ENCODE results near the gene PLCB4. TPM values are rescaled to one million over a fixed set of nuclear protein-coding genes. Genes with fewer than 3 reads are reported as not detected.

Gene PLCB4
- total RNA-seq, 1 donor from 2014 or later = 549 TPM

DNA sequence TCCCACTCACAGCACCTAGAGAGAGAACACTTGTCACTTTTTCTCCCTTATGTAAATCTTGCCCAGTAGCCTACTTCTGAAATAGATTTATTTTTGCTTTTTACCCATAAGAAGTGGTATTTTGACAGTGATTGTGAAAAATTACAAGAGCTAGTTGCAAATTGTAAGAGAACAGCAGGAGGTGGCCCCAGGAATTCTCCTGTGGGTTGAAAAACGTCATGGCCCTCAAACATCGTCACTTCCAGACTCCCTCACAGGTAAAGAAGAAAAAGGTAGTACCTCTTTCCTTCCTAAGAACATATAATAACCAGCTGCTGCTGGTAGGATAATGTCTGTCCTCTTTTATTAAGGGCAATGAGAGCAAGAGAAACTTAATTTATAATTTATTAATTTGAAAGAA is 376.0 kb downstream of the PLCB4 start:
- DNase-seq (ENCODE audit: low read depth) = no peak

DNA sequence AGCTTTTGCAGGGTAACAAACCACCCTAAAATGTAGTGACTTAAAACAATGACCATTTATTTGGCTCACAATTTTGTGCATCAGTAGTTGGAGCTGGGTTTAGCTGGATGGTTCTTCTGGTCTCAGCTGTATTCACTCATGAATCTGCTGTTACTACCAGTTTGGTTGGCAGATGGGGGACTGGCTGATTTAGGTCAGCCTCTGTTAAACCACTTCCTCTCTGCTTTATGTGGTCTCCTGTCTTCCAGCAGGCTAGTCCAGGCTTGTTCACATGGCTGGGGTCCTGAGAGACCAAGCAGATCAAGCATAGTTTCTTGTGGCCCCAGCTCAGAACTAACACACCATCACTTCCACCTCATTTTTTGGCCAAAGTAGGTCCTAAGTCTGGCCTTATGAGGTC is 378.3 kb downstream of the PLCB4 start:
- no peak for DNase-seq (ENCODE audit: low read depth)

- DNase-seq (ENCODE audit: low read depth) = no peak
Measured at GRCh38 chr20:9453201-9453600, 384.3 kb downstream of the PLCB4 start.

- peak; percentile 17 for DNase-seq (ENCODE audit: low read depth)
Measured at GRCh38 chr20:9454791-9455190, 385.9 kb downstream of the PLCB4 start.

DNA sequence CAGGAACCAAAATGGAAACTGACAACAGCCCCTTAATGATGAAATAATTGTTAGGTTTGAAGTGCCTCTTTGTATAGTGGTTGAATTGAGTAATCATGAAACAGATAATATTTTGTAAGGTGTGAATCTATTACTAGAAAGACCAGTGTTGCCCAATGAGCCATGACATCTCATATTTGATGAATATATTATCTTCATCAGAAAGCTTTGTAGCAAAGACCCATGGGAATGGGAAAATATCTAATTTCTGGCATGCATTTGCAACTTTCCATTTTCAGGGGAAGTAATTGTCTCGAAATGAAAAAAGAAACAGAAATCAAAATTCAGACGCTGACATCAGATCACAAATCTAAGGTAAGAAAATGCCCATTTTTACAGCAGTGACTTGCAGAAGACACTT is 388.2 kb downstream of the PLCB4 start:
- DNase-seq (ENCODE audit: low read depth) = no peak

DNA sequence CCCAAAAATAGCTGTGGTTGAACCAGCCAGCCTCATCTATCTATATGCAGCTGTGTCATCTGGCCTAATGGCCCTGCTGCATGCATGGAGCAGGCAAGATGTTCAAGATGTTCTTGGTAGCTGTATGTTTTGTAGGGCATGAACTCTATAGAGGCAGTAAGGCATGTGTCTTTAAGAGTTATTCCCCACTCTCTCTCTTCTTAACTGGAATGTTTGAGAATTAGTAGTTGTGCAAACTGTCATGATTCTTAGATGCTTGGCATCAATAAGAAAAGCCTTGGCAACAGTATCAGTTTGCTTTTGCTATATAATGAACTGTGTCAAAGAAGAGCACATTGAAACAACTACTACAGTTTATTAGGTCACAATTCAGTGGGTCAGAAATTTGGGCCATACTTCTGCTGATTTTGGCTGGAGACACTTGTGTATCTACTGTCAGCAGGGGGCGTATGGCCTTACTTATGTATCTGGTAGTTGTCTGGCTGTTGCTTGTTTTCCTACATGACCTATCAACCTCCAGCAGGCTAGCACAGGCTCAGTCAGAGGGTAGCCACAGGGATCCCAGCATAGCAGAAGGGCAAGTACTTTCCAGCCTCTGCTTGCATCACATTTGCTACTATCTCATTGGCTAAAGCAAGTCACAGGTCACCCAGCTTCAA is 389.4 kb downstream of the PLCB4 start:
- DNase-seq (ENCODE audit: low read depth) = peak; percentile 38

DNA sequence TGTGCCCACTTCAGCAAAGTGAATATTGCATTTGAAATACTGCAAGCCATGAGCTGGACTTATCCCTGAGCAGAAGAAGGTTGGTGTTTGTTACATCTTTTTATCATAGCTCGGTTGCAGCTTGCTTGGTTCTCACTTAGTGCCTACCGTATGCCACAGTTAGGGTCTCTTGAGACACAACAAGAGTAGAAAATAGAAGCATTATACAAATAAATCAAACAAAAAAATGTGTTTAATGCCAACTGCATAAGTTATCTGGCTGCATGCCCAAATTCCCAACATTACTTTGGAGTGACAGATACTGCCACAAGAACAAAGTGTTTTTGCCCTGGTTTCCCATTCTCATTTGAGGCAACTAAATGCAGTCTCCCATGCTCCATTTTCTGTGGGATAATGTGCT is 391.6 kb downstream of the PLCB4 start:
- DNase-seq (ENCODE audit: low read depth) = peak; percentile 76

- no peak for DNase-seq (ENCODE audit: low read depth)
Measured at GRCh38 chr20:9467995-9468394, 399.1 kb downstream of the PLCB4 start.

DNA sequence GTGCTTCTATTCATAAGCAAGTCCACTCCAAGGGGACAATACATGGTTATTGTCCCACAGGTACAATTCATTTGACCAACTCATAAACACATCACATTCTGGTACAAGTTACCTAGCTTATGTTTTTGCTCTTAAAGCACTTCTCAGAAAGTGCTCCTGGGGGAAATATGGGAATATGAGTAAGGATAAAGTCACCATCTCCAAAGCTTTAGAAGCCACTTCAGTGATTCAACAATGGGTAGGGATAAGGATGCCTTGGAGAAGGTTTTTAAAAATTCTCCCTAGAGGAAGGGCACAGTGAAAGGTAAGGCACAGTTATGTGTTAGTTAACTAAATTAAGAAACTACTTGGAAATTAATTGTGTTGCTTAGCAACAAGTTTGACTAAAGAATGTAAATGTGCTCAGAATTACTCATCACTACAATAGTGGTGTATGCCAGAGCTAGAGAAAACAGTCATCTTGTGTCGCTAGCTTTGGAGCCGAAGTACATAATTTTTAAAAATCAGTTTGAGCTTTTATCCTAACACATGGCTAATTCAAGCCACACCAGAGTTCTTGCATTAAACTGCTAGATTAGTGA is 406.0 kb downstream of the PLCB4 start:
- peak; percentile 36 for DNase-seq (ENCODE audit: low read depth)

DNA sequence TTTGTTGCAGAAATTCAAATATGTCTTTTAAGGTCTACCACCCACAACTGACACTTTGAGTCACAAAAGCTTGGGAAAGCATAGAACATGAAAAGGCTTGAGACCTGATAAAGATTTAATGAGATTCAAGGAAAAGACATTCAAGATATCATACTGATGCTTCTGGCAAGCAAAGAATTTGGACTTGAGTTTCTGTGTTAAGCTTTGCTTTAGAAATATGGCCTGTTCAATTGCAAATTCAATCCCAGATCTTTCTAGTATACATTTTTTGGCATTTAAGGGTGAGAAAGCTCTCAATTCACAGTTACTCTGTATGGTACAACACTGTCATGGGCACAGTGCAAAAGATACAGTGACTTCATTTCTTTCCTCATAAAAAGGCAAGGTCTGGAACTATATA is 406.6 kb downstream of the PLCB4 start:
- DNase-seq (ENCODE audit: low read depth) = no peak

- DNase-seq (ENCODE audit: low read depth) = no peak
Measured at GRCh38 chr20:9476174-9476573, 407.3 kb downstream of the PLCB4 start.

GRCh38 chr20:9476637-9477036 is 407.8 kb downstream of the PLCB4 start:
- DNase-seq (ENCODE audit: low read depth) = no peak

DNA sequence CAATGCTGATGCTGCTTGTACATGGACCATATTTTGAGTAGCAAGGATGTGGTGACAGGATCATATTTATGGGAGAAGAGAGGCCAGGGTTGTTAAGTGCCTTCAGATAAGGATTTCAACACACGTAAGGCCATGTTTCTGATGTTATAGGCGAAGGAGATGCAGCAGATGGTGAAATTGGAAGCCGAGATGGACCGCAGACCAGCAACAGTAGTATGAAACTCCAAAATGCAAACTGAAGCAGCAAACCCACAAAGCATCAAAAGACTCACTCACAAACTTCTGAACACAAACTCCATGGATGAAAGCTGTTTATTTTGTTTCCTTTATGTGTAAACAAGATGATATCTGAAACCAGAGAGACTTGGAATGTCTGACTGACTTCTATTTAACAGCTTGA is 409.9 kb downstream of the PLCB4 start:
- no peak for DNase-seq (ENCODE audit: low read depth)

DNA sequence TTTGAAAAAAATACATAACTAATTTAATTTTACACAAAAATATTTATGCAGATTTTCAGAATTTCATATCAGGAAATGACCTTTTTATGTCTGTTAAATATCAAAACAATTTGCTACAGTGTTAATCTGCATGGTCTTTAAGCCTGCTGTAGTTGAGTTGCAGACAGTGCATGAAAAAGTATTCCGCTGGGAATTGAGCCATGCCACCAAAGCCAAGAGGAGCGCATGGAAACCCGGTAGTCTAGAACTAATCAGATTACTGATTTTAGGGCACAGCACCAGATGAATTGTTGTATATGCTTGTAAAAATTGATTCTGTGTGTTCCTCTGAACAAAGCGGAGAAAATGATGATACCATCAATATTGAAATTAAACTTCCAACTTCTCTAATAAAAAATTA is 411.2 kb downstream of the PLCB4 start:
- no peak for DNase-seq (ENCODE audit: low read depth)

DNA sequence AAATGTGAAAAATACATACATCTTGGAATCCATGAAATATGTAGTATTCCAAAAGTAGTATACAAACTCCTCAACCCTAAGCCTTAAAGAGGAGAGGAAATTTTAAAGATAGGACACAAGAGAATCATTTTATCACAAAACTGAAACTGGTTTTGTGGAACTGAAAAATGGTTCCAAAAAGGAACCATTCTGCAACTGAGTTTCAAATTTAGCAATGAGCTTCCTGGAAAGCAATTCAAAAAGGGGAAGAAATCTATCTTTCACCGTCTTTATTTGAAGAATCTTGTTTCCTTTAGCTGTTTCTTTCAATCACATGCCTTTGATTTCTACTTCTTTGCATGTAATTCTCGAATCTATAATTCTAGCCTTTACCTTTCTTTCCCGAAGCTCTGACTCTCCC is 413.3 kb downstream of the PLCB4 start:
- DNase-seq (ENCODE audit: low read depth) = no peak

GRCh38 chr20:9483131-9483530 is 414.2 kb downstream of the PLCB4 start:
- DNase-seq (ENCODE audit: low read depth) = no peak

DNA sequence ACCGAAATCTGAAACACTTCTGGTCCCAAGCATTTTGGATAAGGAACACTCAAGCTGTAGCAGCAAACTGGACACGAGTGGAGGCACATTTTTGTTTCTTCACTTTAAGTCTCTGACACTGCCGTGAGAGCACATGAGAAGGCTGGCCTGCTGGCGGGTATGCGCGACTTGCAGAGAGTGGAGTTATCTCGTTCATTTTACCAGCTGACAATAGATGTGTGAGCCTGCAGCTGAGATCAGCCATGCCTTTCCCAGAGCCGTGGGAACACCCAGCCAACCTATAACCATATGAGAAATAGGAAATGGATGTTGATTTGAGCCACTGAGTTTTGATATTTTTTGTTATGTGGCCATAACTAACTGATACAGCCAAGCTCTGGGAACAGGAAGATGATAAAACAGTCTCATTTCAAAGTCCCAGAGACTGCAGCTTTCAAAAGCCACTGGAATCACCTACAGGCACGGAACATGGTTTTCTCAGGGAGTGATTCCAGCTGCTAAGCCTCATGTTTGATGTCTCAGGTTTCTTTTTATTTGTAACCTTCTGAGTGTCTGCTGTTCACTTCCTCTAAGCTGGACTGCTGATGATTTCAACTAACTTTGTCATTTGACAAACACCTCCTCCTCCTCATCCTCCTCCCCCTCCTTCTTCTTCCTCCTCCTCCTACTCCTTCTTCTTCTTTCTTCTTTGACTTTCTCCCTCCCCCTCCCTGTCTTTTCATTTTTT is 416.9 kb downstream of the PLCB4 start:
- no peak for DNase-seq (ENCODE audit: low read depth)

DNA sequence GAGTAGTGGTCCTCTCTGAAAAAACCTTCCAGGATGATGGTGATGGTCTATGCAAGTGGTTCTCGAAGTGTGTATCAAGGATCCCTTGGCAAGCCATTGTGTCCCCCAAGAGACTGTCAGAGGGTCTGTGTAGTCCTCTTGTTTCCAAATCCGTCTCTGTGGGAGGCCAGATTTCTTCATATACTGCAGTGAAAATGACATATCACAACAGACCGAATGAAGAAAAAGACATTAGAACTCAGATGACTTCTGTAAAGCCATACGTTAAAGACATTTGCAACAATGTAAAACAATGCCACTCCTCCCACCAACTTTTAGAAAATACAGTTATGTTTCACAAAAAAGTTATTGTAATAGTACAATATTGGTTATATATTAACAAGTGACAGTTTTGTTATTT is 418.3 kb downstream of the PLCB4 start:
- DNase-seq (ENCODE audit: low read depth) = no peak

DNA sequence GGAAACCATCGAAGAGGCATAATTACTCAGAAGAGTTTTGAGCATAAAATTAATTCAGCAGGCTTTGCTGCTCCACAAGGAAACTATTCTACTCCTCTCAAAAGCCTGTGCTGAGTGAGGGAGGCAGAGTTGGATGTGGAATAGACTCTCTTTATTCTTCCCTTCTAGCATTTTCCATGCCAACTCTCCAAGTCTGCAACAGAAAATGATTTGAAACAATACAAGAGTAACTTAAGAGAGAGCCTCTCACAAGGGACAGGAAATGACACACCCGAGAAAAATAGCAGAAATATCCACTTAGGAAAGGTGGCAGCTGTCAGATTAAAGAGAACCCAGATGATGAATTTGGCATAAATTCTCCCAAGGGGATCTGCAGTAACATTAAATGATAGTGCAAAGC is 419.2 kb downstream of the PLCB4 start:
- no peak for DNase-seq (ENCODE audit: low read depth)

DNA sequence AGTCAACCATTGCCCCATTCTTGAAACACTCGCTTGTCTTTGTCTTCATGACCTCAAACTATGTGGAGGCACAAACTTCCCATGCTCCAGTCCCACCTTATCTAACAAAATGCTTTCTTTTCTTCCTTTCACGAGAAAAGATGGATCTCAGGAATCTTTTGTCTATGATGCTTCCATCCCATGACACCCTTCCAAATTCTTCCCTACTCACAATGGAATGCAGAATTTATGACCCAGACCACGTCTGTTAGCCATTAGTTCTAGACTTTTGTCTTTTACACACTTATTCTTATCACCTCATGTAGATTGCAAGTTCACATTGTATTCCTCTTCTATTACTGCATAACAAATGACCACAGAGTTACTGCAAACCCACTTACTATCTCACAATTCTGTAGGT is 421.3 kb downstream of the PLCB4 start:
- no peak for DNase-seq (ENCODE audit: low read depth)

DNA sequence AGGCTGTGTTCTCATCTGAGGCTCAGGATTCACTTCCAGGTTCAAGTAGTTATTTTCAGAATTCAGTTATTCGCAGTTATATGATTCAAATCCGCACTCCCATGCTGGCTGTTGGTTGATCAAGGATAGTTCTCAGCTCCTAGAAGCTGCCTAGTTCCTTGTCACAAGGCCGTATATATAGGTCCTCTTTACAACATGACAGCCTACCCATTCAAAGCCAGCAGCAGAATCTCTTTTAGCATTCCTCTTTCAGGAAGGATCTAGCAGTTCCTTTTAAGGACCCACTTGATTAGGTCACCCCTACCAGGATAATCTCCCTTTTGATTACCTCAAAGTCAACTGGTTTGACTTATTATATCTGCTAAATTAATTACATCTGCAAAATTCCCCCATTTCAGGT is 421.7 kb downstream of the PLCB4 start:
- DNase-seq (ENCODE audit: low read depth) = no peak

- DNase-seq (ENCODE audit: low read depth) = no peak
Measured at GRCh38 chr20:9491324-9491723, 422.4 kb downstream of the PLCB4 start.

DNA sequence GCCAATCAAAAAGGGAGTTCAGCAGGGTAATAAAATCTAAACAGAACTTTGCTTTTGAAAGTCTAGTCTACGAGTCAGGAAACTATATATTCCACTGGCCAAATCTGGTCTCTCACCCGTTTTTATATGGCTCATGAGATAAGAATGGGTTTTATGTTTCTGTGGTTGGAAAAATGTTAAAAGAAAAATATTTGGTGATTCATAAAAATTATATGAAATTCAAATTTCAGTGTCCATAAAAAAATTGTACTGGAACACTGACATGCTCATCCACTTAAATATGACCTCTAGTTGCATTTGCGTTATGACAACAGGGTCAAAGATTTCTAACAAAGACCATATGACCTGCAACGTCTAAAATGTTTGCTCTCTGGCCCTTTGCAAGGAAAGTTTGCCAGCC is 423.2 kb downstream of the PLCB4 start:
- DNase-seq (ENCODE audit: low read depth) = no peak

Data from renal cortical epithelial cell (primary cell).